ENCODE measurements around the gene CHRNB2.

DNA sequence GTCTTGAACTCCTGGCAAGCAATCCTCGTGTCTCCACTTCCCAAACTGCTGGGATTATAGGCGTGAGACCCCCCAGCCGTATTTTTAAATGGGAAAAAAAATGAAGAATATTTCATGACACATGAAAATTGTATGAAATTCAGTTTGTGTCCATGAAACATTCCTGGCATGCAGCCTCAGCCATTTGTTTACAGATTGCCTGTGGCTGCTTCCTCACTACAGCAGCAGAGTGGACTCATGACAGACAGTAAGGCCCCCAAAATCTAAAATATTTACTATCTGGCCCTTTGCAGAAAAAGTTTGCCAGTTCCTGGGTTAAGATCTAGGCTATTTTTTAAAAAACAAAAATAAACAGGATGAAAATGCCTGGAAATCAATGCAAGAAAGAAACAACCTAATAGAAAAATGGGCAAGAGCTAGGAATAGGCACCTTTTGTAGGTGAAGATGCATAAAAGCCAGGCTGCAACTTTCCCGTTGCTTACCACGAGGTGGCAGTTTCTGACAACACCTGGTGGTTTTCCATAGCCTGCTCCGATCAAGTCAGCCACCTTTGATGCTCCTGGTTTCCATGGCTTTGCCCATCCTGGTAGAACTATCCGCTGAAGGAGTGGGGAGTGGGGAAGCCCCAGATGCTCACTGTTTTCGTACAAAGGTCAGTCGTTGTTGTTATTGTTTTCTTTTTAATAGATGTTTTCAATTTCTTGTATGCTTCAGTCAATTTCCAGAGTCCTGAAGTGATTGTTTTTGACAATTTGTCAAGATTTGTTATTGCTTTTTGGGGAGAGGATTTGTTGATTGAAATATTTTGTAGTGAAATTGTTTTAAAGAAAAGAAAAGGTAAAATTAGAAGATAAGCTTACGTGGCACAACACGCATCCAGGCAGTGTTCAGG lies 33.4 kb upstream of the CHRNB2 start:
- peak; percentile 62 for TF ChIP-seq CTCF (conservative IDR thresholded peaks at IDR 0.05; ENCODE audit: low read length)
- TF ChIP-seq EZH2phosphoT487 (IDR thresholded peaks at IDR 0.05; ENCODE audit: borderline replicate concordance) = no peak
